Heart right ventricle (tissue), 16 donors: ENCODE measurements around the gene ZCCHC2. TPM values are rescaled to one million over a fixed set of nuclear protein-coding genes. Genes with fewer than 3 reads are reported as not detected.

Source experiments
- ATAC-seq, 8 donors: fragments of 200-7000 bp; cut with Tn5 transposase; one replicate each; pipeline ENCODE4 v1.9.1; 2020; ENCODE audit warnings: mild to moderate bottlenecking in 8 of 8, moderate library complexity in 8 of 8, moderate number of reproducible peaks in 1 of 8
- DNase-seq, 2 donors: peaks; one replicate each; pipeline ENCODE4 v3.0.0-alpha.2; 2020
- H3K27ac ChIP-seq, 10 donors: fragments of 200-600 bp; sonication (generic) in 2 of 10; one replicate each; pipeline versions ENCODE4 v1.5.0 to v1.8.0; 2020 to 2022; ENCODE audit warnings: mild to moderate bottlenecking in 3 of 10
- H3K27me3 ChIP-seq, 7 donors: fragments of 200-600 bp; one replicate each; pipeline ENCODE4 v1.8.0; 2021 to 2022; ENCODE audit warnings: mild to moderate bottlenecking in 2 of 7
- H3K36me3 ChIP-seq, 9 donors: fragments of 200-600 bp; sonication (generic) in 1 of 9; one replicate each; pipeline versions ENCODE4 v1.5.0 to v1.8.0; 2020 to 2022; ENCODE audit warnings: mild to moderate bottlenecking in 2 of 9
- H3K4me1 ChIP-seq, 9 donors: fragments of 200-600 bp; sonication (generic) in 1 of 9; one replicate each; pipeline versions ENCODE4 v1.5.0 to v1.8.0; 2020 to 2022; ENCODE audit warnings: mild to moderate bottlenecking in 4 of 9
- H3K4me3 ChIP-seq, 10 donors: fragments of 200-600 bp; sonication (generic) in 2 of 10; one replicate each; pipeline versions ENCODE4 v1.5.0 to v1.8.0; 2020 to 2022; ENCODE audit warnings: mild to moderate bottlenecking in 7 of 10, moderate library complexity in 2 of 10
- H3K9me3 ChIP-seq, 11 donors: fragments of 200-600 bp in 10 of 11; sonication (generic) in 2 of 11; one replicate each; pipeline versions ENCODE4 v1.5.0 to v1.8.0; 2013 to 2022; ENCODE audit warnings: mild to moderate bottlenecking in 2 of 11, control low read depth in 1 of 11, moderate library complexity in 1 of 11
- WGBS, 2 donors: extraction: QIAGEN DNeasy Blood & Tissue Kit; methylation state at CpG; one replicate each; pipeline ENCODE4 v1.1.7; 2013; ENCODE audit warnings: inconsistent platforms in 1 of 2; 5-methylcytosine and 5-hydroxymethylcytosine counted together
- intact Hi-C, 10 donors: fragments of 100-400 bp; cut with DNase I; formaldehyde crosslinking; loops; one replicate each; pipeline versions ENCODE4 v1.11.1 to v1.14.2; 2022
- polyA plus RNA-seq, 2 donors: library from polyadenylated mRNA; stranded (reverse); fragments of 200-250 nt; gene quantifications; one replicate each; pipeline ENCODE4 v1.2.3, GENCODE V29; 2013
- total RNA-seq, 10 donors: library from RNA; stranded (reverse); fragmentation: NEBNext Ultra II Directional in 3 of 10; extraction: Animal tissue kit (Norgen Biotek cat#: 25700) in 3 of 10; gene quantifications; one replicate each; pipeline versions ENCODE4 v1.2.1 to v1.2.4, GENCODE V29; 2021 to 2023
- TF ChIP-seq, protein P1 (sequence below), 9 donors: fragments of 200-600 bp; sonication (generic) in 2 of 9; IDR thresholded peaks; one replicate each; pipeline versions ENCODE4 v1.5.0 to v1.8.0; 2021 to 2022; ENCODE audit warnings: antibody characterized with exemption in 9 of 9, mild to moderate bottlenecking in 5 of 9, moderate library complexity in 1 of 9
- donor health status: Arrhythmogenic right ventricular cardiomyopathy.
- donor health status: ischemic (EF 13 %, LVEDD 7.1; RV severe dilation, severe dysfunction).
- donor health status: healthy with polysubstance abuse.
- donor health status: DM: no; HTN: yes; CAD: no.
- donor health status: DM: no; HTN: no; CAD: no.
- donor health status: ischemic (EF 25% LVEDD 6.9; RV normal size, moderate dysfunction).
- donor health status: ischemic (EF 25% LVEDD 5.7; RV mildly dilated, moderate dysfunction).
- donor health status: healthy.
- donor health status: DM: yes; HTN: yes; CAD: no.
- donor health status: Ischemic cardiomyopathy.
- donor health status: ischemic (EF 35%, LVEDD 5.7; RV mildly dilated, moderate dysfunction).
- donor health status: nonischemic (EF 11% LVEDD 7.7; RV severe dilation, severe dysfunction).
- donor health status: DM: yes; HTN: yes; CAD: no.
- donor health status: PGD.
- donor health status: ischemic (EF 29% LVEDD 5.4; RV normal size, mild dysfunction).
- donor health status: nonischemic (EF 23%, LVEDD 6.1; RV moderate dilation, normal function).

Gene ZCCHC2
- total and polyA plus RNA-seq, 12 donors, result 7.0 to 45.3 (median 19.1) TPM

DNA sequence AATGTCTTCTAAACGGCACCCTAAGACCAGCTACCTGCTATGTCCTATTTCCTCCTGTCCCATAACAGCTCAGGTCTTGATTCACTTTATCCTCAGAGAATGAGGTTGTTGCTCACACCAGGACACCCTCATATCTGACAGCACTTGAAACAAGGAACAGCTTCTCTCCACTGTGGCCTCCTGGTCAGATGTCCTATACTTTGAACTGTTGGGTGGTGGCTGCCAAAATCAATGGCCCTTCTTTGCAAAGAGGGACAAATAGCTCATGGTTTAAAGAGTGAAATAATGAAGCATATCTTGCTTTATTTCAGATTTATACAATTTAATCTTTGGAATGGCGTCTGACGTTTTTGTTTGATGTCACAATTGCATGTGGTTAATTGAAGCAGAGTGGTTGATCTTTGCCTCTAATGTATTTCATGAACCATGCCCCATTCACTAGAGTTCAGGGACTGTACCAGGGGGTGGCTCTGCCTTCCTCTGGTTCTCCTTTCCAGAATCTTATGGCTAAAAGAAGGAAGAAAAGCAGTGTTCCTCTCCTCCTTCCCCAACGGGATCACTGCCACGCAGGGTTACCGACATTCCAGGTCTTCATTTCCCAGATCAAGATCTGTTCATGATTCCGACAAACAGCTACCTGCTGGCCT lies 24.1 kb upstream of the ZCCHC2 start:
- peaks cover 0 to 15% (median 0%) of the 10 kb centered on the region in 9 donors for H3K4me1 ChIP-seq
- WGBS, 2 donors, result 86 to 90% methylated on average over 7 of the region's 7 CpGs

DNA sequence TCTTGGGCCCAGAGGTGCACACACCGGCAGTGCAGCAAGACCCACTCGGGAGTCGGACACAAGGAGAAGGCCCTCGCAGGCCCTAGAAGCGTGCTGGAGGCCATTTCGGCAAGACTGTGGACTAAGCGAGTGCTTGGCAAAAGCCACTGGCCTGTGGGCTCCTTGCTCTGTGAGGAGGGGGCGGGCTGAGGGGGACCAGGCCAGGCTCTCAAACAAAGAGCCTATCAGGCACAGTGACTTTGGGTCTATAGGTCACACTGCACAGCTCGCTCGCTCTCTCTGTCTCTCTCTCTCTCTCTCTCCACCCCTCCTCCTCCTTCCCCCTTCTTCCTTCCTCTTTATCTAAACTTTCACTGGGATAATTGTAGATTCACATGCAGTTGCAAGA lies 23.6 kb upstream of the ZCCHC2 start:
- no peaks in the 10 kb centered on the region for H3K36me3 ChIP-seq
- peaks cover 0 to 15% (median 0%) of the 10 kb centered on the region in 9 donors for H3K4me1 ChIP-seq
- no peaks in the 10 kb centered on the region for H3K27me3 ChIP-seq
- no peak for DNase-seq
- H3K27ac ChIP-seq, result peak overlapping the region in 1 of 10 donors; percentile 42
- peak in 3 of 8 donors; percentile 42 to 70 (median 42) for ATAC-seq
- H3K4me3 ChIP-seq, result no peak overlapping the region
- intact Hi-C loops, result no loop called here
- TF ChIP-seq, protein P1, sequence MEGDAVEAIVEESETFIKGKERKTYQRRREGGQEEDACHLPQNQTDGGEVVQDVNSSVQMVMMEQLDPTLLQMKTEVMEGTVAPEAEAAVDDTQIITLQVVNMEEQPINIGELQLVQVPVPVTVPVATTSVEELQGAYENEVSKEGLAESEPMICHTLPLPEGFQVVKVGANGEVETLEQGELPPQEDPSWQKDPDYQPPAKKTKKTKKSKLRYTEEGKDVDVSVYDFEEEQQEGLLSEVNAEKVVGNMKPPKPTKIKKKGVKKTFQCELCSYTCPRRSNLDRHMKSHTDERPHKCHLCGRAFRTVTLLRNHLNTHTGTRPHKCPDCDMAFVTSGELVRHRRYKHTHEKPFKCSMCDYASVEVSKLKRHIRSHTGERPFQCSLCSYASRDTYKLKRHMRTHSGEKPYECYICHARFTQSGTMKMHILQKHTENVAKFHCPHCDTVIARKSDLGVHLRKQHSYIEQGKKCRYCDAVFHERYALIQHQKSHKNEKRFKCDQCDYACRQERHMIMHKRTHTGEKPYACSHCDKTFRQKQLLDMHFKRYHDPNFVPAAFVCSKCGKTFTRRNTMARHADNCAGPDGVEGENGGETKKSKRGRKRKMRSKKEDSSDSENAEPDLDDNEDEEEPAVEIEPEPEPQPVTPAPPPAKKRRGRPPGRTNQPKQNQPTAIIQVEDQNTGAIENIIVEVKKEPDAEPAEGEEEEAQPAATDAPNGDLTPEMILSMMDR (IDR thresholded peaks at IDR 0.05), result no peak
- H3K9me3 ChIP-seq, result no peaks in the 10 kb centered on the region
- 86 to 93% methylated on average over 10 of the region's 10 CpGs for WGBS, 2 donors

More for the DNA sequence above, 24.1 kb upstream of the ZCCHC2 start:
- no peak overlapping the region for H3K4me3 ChIP-seq
- H3K36me3 ChIP-seq, result no peaks in the 10 kb centered on the region
- TF ChIP-seq, protein P1 (IDR thresholded peaks at IDR 0.05), result no peak
- ATAC-seq (peak in 1 of 8 donors; percentile 44), DNase-seq (no peak)
- peaks cover 0 to under 1% (median 0%) of the 10 kb centered on the region in 7 donors for H3K27me3 ChIP-seq
- no peaks in the 10 kb centered on the region for H3K9me3 ChIP-seq
- H3K27ac ChIP-seq, result peak overlapping the region in 1 of 10 donors; percentile 42
- intact Hi-C loops, result no loop called here

DNA sequence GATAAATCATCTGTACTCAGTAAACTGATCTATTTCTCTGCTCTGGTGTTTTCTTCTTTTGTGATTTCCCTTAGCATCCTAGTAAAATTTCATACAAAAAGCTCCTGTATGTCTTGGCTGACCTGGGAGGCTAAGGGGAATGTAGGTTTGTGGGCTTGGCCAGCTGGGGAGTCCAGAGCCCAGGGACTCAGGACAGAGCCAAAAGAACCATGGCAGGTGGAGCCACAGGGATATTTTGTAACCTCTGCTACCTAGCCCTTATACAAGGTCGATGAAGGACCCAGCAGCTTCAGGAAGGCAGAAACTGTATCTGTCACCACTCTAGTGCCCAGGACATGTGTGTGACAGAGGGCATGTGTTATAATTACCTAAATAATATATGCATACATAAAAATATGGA lies 22.7 kb upstream of the ZCCHC2 start:
- Histone ChIP-seq H3K9me3 (no peaks in the 10 kb centered on the region), H3K4me3 (no peak overlapping the region), H3K4me1 (peaks cover 0 to 15% (median 0%) of the 10 kb centered on the region in 9 donors), H3K27me3 (no peaks in the 10 kb centered on the region), H3K27ac (no peak overlapping the region), H3K36me3 (no peaks in the 10 kb centered on the region)
- ATAC-seq (no peak), DNase-seq (no peak)
- TF ChIP-seq, protein P1 (IDR thresholded peaks at IDR 0.05), result no peak
- intact Hi-C loops, result no loop called here
- 80 to 90% methylated on average over 1 of the region's 1 CpG for WGBS, 2 donors

DNA sequence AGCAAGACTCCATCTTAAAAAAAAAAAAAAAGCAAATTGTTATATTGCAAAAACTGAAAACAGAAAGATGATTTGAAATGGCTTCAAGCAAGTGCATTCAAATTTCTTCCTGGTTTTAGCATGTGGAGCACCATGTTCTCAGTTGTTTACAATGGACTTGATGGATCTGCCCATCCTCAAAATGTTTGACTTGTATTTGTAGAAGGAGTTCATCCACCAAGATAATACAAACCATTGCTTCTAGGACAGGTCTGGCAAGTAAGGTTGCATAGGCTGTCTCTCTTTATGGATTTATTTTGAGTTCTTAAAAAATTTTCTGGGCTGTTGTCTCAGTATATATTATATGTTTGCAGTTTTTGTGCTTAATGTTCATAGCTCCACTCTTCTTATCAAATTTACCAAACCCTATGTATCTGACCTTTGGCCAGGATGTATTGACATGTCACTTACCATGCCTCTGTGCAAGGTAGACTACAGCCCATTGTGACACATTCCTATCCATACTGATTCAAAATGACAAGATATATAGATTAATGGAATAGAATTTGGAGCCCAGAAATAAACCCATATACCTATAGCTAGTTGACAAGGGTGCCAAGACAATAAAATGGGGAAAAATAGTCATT lies 21.7 kb upstream of the ZCCHC2 start:
- peaks cover 0 to 24% (median 4%) of the 10 kb centered on the region in 9 donors for H3K4me1 ChIP-seq
- ATAC-seq (no peak), DNase-seq (no peak)
- H3K36me3 ChIP-seq, result no peaks in the 10 kb centered on the region
- TF ChIP-seq, protein P1 (IDR thresholded peaks at IDR 0.05), result no peak
- no peak overlapping the region for H3K4me3 ChIP-seq
- intact Hi-C loops, result no loop called here
- H3K27me3 ChIP-seq, result no peaks in the 10 kb centered on the region
- no peaks in the 10 kb centered on the region for H3K9me3 ChIP-seq
- H3K27ac ChIP-seq, result no peak overlapping the region
